IMR-90 (cell line): ENCODE measurements around the gene TRAF3.

Experiments
- CHD1 ChIP-seq: IDR thresholded peaks from 2 replicates; pipeline ENCODE4 v1.6.1; 2012; ENCODE audit warnings: low read depth, low read length, improper control_type of control experiment
- CTCF ChIP-seq: conservative IDR thresholded peaks from 2 replicates; pipeline ENCODE4 v1.5.1; 2012; ENCODE audit warnings: mild to moderate bottlenecking, low read depth, low read length, improper control_type of control experiment
- FOS ChIP-seq: fragments of 150-350 bp; IDR thresholded peaks from 2 replicates; pipeline ENCODE4 v1.6.1; 2016; ENCODE audit warnings: low read depth, low read length
- MAFK ChIP-seq: IDR thresholded peaks from 2 replicates; pipeline ENCODE4 v1.6.1; 2012; ENCODE audit warnings: low read depth, low read length, improper control_type of control experiment
- POLR2A ChIP-seq: IDR thresholded peaks from 2 replicates; pipeline ENCODE4 v1.6.1; 2012; ENCODE audit warnings: mild to moderate bottlenecking, low read depth, low read length
- SMC3 ChIP-seq: fragments of 150-350 bp; IDR thresholded peaks from 2 replicates; pipeline ENCODE4 v1.6.1; 2016; ENCODE audit warnings: low read depth, mild to moderate bottlenecking, antibody characterized with exemption, low read length, moderate library complexity

- no peak for TF ChIP-seq CTCF
- no peak for TF ChIP-seq FOS
- no peak for TF ChIP-seq CHD1
- no peak for TF ChIP-seq SMC3
- TF ChIP-seq MAFK, result no peak
- TF ChIP-seq POLR2A, result no peak
These were observed 133.2 kb downstream of the TRAF3 start for GRCh38 chr14:102910442-102910841.
